HG03159 (cell line): ENCODE measurements around the gene ACER2.

Source experiments
- ATAC-seq: cut with Tn5 transposase; IDR thresholded peaks from one replicate; pipeline ENCODE4 v1.9.1; 2021; ENCODE audit warnings: mild to moderate bottlenecking, moderate library complexity; ENCODE audit not compliant: unreplicated experiment

The ACER2 gene

GRCh38 chr9:19481971-19482404, 73.2 kb downstream of the ACER2 start:
- no peak for ATAC-seq

GRCh38 chr9:19484699-19485098, 75.9 kb downstream of the ACER2 start:
- ATAC-seq, result no peak

- no peak for ATAC-seq
Observed at GRCh38 chr9:19485193-19485592, 76.4 kb downstream of the ACER2 start.

GRCh38 chr9:19486803-19487202, 78.0 kb downstream of the ACER2 start:
- no peak for ATAC-seq

GRCh38 chr9:19488721-19489120, 79.9 kb downstream of the ACER2 start:
- no peak for ATAC-seq

- no peak for ATAC-seq
Observed at GRCh38 chr9:19490269-19490668, 81.5 kb downstream of the ACER2 start.

GRCh38 chr9:19490828-19491227, 82.0 kb downstream of the ACER2 start:
- no peak for ATAC-seq

GRCh38 chr9:19492775-19493173, 84.0 kb downstream of the ACER2 start:
- ATAC-seq, result no peak

- ATAC-seq, result peak; percentile 80
Observed at GRCh38 chr9:19493174-19493811, 84.5 kb downstream of the ACER2 start.

GRCh38 chr9:19493876-19494275, 85.1 kb downstream of the ACER2 start:
- ATAC-seq, result no peak

GRCh38 chr9:19495186-19496028, 86.6 kb downstream of the ACER2 start:
- no peak for ATAC-seq

GRCh38 chr9:19496321-19497050, 87.7 kb downstream of the ACER2 start:
- no peak for ATAC-seq

- no peak for ATAC-seq
Observed at GRCh38 chr9:19497276-19497675, 88.5 kb downstream of the ACER2 start.

- ATAC-seq, result no peak
Observed at GRCh38 chr9:19498015-19498414, 89.2 kb downstream of the ACER2 start.
